Adrenal gland (tissue), 5 donors: Measurements from ENCODE around the gene EIPR1.

ENCODE experiments used
- CTCF ChIP-seq, 6 experiments: fragments of 450-650 bp in 4 of 6; fragments of 200-600 bp in 2 of 6; sonication (generic) in 1 of 6; IDR thresholded peaks; 1 replicate in 5 of 6; 2 replicates in 1 of 6; pipeline versions ENCODE4 v1.5.1 to v1.8.0; 2016 to 2021; ENCODE audit warnings: antibody characterized with exemption in 6 of 6, mild to moderate bottlenecking in 2 of 6, moderate library complexity in 1 of 6
- POLR2A ChIP-seq, 2 donors: fragments of 450-650 bp; IDR thresholded peaks; one replicate each; pipeline ENCODE4 v1.6.1; 2017; ENCODE audit warnings: antibody characterized with exemption in 2 of 2, mild to moderate bottlenecking in 2 of 2, moderate library complexity in 1 of 2
- donor health status: DM: no; HTN: no; CAD: no.

- TF ChIP-seq CTCF (IDR thresholded peaks at IDR 0.05) (no peak), POLR2A (IDR thresholded peaks at IDR 0.05) (no peak)
Observed at GRCh38 chr2:3409627-3410170, 32.1 kb upstream of the EIPR1 start.
